Measurements from ENCODE around the gene TBCK. TPM values are rescaled to one million over a fixed set of nuclear protein-coding genes. Genes with fewer than 3 reads are reported as not detected.

TBCK gene
- total and polyA plus RNA-seq, 9 of the 15 experiments (the other 6 are each of a cell fraction or from before 2014, with no cell fraction given): 5.3 to 26.6 (median 16.2) TPM

DNA sequence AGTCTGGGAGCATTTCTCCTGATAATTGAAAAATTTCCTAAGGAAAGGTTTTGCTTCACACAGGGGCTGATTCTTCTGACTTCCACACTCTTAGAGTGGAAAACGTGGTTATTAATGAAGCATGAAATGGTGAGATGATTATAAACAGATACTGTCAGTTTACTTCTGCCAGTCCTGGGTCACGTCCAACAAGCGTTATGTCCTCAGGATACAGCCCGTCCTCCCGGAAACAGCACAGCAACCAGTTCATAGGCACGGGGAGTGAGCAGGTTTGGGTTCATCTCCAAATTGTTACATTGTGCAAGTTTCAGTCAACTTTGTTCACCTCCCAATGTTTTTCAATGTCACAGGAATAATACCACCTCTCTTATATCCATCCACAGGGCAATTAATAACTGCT, 321.9 kb downstream of the TBCK start:
- H3K9ac ChIP-seq (ENCODE audit: insufficient read depth in 1 of 2, low read depth in 2 of 2, low read length in 2 of 2): no peak overlapping the region
- no peak overlapping the region for H3K4me2 ChIP-seq (ENCODE audit: insufficient read depth, low read length)
- H2AFZ ChIP-seq (ENCODE audit: low read depth, low read length): no peak overlapping the region
- DNase-seq (ENCODE audit: extremely low read depth in 1 of 4, low spot score in 3 of 4) (no peak), FAIRE-seq (no peak), ATAC-seq (no peak)
- no peaks in the 10 kb centered on the region for H3K36me3 ChIP-seq (ENCODE audit: control insufficient read depth, insufficient read depth, low read length)
- ChIA-PET POLR2A (no interaction called here), CTCF (ENCODE audit: low intra/inter-chr PET ratio) (no interaction called here)
- no peaks in the 10 kb centered on the region for H3K9me1 ChIP-seq (ENCODE audit: control insufficient read depth, insufficient read depth, low read length)
- in situ Hi-C loops (cut with MboI): no loop called here
- no peaks in the 10 kb centered on the region; a peak in 1 of 5 replicates for H3K27me3 ChIP-seq (ENCODE audit: control insufficient read depth in 2 of 2, insufficient read depth in 2 of 2, low read length in 2 of 2)
- WGBS (ENCODE audit: insufficient coverage, low coverage, missing lambda C conversion rate): 9% methylated on average over 6 of the region's 6 CpGs
- no peaks in the 10 kb centered on the region for H4K20me1 ChIP-seq (replicated peaks; ENCODE audit: control insufficient read depth, insufficient read depth, low read length)
- peaks cover 3 to 14% of the 10 kb centered on the region in 2 experiments; a peak in 3 of 5 replicates for H3K4me1 ChIP-seq (replicated peaks in 1 of 2; ENCODE audit: control insufficient read depth in 2 of 2, insufficient read depth in 2 of 2, low read length in 2 of 2)
- no peaks in the 10 kb centered on the region for H3K79me2 ChIP-seq (ENCODE audit: control insufficient read depth, insufficient read depth, low read length)
- H3K4me3 ChIP-seq: no peak overlapping the region
- H3K27ac ChIP-seq (ENCODE audit: extremely low read depth, low read depth, low read length): no peak overlapping the region
- H3K9me3 ChIP-seq (replicated peaks; ENCODE audit: control insufficient read depth, insufficient read depth, low read depth, low read length): no peaks in the 10 kb centered on the region
- intact Hi-C loops (cut with micrococcal nuclease): no loop called here
- BruUV-seq (replicated peaks): no TSS peak
- TF ChIP-seq, protein P1, sequence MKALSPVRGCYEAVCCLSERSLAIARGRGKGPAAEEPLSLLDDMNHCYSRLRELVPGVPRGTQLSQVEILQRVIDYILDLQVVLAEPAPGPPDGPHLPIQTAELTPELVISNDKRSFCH (CRISPR knock-in tag; IDR thresholded peaks at IDR 0.05): no peak
- TF ChIP-seq, protein P1 (tag; IDR thresholded peaks at IDR 0.05): no peak
- TF ChIP-seq CBFA2T2 (conservative IDR thresholded peaks at IDR 0.05) (no peak), NR3C1 (CRISPR knock-in tag; IDR thresholded peaks at IDR 0.05) (no peak), HDAC2 (IDR thresholded peaks at IDR 0.05) (no peak), STAT5A (IDR thresholded peaks at IDR 0.05; ENCODE audit: borderline replicate concordance, low read length) (no peak), HOXB6 (CRISPR knock-in tag; IDR thresholded peaks at IDR 0.05; ENCODE audit: borderline replicate concordance) (no peak), PRMT5 (CRISPR knock-in tag; IDR thresholded peaks at IDR 0.05) (no peak), NFYB (IDR thresholded peaks at IDR 0.05; ENCODE audit: extremely low read depth, insufficient read length) (no peak), ADNP (tag; IDR thresholded peaks at IDR 0.05) (no peak), GABPB1 (CRISPR knock-in tag; IDR thresholded peaks at IDR 0.05) (no peak), MTA2 (IDR thresholded peaks at IDR 0.05; ENCODE audit: low read depth) (no peak)
- TF ChIP-seq, protein P2, sequence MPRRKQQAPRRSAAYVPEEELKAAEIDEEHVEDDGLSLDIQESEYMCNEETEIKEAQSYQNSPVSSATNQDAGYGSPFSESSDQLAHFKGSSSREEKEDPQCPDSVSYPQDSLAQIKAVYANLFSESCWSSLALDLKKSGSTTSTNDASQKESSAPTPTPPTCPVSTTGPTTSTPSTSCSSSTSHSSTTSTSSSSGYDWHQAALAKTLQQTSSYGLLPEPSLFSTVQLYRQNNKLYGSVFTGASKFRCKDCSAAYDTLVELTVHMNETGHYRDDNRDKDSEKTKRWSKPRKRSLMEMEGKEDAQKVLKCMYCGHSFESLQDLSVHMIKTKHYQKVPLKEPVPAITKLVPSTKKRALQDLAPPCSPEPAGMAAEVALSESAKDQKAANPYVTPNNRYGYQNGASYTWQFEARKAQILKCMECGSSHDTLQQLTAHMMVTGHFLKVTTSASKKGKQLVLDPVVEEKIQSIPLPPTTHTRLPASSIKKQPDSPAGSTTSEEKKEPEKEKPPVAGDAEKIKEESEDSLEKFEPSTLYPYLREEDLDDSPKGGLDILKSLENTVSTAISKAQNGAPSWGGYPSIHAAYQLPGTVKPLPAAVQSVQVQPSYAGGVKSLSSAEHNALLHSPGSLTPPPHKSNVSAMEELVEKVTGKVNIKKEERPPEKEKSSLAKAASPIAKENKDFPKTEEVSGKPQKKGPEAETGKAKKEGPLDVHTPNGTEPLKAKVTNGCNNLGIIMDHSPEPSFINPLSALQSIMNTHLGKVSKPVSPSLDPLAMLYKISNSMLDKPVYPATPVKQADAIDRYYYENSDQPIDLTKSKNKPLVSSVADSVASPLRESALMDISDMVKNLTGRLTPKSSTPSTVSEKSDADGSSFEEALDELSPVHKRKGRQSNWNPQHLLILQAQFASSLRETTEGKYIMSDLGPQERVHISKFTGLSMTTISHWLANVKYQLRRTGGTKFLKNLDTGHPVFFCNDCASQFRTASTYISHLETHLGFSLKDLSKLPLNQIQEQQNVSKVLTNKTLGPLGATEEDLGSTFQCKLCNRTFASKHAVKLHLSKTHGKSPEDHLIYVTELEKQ (CRISPR knock-in tag; IDR thresholded peaks at IDR 0.05): no peak

All from K562 (cell line).